GM21529 (cell line): ENCODE results near the gene AADACL3.
"Not testable (repeated sequence)": the region's sequence is repeated elsewhere in the genome, so short reads cannot be mapped to it uniquely, and the experiment has no call there.

ENCODE experiments used
- ATAC-seq: cut with Tn5 transposase; IDR thresholded peaks from one replicate; pipeline ENCODE4 v1.9.1; 2021; ENCODE audit not compliant: unreplicated experiment

The AADACL3 gene

DNA sequence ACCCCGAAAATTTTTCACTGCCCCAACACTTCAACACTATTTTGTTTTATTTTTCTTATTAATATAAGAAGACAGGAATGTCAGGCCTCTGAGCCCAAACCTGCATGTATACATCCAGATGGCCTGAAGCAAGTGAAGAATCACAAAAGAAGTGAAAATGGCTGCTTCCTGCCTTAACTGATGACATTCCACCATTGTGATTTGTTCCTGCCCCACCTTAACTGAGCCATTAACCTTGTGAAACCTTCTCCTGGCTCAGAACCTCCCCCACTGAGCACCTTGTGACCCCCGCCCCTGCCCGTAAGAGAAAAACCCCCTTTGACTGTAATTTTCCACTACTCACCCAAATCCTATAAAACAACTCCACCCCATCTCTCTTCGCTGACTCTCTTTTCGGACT, 2.3 kb upstream of the AADACL3 start:
- not testable (repeated sequence) for ATAC-seq

DNA sequence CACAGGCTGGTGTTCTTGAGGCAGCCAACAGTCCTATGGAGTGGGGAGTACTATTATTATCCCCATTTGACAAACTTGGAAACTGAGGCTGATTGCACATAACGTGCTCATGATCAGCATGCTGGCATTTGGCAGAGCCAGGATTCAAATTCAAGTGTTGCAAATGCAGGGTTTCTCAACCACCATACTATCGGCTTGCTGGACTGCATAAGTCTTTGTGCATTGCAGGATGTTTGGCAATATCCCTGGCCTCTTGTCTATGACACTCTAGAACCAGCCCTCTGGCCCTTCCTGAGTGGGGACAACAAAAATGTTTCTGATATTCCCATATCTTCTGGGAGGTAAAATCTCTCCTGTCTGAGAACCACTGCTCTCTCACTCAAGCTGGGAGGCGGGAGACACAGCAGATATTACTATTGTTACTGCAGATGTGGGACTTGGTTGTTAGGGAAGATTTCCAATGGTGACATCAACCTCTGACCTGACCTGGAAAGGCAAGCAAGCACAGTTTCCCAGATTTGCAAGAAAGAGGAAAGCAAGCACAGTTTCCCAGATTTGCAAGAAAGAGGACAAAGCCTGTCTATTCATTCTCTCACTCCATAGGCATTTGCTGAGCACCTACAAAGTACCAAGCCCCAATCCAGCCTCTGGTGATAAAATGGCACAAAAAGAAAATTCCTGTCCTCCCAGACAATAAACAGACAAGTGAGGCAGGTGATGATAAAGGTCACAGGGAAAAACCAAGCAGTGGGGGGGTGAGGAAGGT, 1.0 kb upstream of the AADACL3 start:
- no peak for ATAC-seq

DNA sequence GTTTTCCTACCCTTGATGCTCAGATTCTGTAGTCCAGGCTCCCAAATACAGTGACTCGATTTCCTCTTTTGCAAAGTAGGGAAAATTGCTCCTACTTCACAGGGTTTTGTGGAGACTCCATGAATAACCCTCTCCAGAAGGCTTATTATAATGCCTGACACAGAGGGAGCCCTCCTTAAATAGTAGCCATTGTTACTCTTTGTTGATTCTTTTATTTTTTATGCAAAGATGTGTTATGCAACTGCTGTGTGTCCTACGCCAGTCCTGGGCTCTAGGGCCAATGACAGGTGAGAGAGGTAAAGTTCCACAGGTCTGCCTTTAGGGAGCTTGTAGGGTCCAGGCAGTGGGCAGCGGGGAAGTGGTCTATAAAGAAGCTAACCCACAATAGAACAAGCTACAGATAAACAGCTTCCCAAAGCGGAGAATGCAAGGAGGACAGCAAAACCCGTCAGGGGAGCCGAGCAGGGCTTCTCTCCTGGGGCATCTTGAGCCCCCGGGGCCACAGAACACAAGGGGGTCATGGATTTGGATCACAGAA, 1.5 kb downstream of the AADACL3 start:
- ATAC-seq: no peak

DNA sequence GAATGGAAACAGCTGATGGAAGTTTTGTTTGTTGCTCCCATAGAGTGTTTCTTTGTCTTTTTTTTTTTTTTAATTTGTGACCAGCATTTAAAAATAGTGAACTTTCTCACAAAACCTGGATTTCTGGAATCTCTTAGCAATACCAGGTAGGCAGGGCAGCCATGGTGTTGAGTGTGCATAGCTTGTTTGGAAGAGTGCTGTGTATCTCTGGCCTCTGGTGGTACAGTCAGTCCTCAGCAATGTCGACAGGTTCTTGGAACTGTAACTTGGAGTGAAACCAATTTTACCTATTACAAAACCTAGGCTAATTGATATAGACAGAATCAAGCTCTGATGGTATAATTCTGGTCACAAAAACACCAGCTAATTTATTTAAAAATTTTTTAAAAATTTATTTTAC, 6.7 kb downstream of the AADACL3 start:
- no peak for ATAC-seq

DNA sequence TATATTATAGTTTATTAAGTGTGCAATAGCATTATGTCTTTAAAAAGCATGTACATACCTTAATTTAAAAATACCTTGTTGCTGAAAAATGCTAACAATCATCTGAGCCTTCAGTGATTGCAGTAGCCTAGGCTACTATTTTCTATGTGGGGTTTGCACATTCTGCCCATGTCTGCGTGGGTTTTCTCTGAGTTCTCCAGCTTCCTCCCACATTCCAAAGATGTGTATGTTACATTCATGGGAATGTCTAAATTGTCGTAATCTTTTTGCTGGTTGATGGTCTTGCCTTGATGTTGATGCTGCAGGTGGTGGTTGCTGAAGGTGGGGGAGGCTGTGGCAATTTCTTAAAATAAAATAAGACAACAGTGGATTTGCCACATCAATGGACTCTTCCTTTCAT, 12.5 kb downstream of the AADACL3 start:
- no peak for ATAC-seq

DNA sequence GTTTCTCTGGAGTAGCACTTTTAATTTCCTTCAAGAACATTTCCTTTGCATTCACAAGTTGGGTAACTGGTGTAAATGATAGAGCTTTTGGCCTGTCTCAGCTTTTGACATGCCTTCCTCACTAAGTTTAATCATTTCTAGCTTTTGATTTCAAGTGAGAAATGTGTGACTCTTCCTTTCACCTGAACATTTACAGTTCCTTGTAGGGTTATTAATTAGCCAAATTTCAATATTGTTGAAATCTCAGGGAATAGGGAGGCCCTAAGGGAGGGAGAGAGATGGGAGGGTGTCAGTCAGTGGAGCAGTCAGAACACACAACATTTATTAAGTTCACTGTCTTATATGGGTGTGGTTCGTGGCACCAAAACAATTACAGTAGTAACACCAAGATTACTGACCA, 14.2 kb downstream of the AADACL3 start:
- no peak for ATAC-seq

DNA sequence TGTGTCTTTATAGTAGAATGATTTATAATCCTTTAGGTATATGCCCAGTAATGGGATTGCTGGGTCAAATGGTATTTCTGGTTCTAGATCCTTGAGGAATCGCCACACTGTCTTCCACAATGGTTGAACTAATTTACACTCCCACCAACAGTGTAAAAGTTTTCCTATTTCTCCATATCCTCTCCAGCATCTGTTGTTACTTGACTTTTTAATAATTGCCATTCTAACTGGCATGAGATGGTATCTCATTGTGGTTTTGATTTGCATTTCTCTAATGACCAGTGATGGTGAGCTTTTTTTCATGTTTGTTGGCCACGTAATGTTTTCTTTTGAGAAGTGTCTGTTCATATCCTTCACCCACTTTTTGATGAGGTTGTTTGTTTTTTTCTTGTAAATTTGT, 15.2 kb downstream of the AADACL3 start:
- not testable (repeated sequence) for ATAC-seq

DNA sequence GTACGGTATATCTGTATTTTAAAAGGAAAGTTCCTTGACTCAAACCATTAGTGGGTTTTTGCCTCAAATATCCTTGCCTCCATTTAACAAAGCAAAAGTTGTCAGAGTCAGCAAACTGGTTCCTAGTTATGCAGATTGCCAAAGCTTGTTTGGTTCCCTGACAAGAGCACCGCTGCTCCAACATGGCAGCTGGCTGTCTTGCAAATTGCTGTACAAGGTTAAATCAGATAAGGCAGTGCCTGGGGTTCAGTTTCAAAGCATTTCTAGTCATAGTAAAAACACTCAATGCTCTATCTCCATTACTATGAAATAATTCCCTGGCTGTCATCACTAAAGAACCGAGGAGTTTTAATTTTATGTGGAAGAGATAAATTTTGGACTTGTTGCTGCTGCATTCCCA, 18.7 kb downstream of the AADACL3 start:
- ATAC-seq: no peak

DNA sequence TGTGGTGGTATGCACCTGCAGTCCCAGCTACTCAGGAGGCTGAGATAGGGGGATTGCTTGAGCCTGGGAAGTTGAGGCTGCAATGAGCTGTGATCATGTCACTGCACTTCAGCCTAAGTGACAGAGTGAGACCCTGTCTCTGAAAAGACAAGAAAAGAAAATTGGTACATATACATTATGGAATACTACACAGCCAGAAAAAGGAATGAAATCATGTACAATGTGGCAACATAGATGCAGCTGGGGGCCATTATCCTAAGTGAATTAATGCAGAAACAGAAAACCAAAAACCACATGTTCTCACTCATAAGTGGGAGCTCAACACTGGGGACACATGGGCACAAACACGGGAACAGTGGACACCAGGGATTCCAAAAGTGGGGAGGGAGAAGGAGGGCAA, 23.0 kb downstream of the AADACL3 start:
- no peak for ATAC-seq

DNA sequence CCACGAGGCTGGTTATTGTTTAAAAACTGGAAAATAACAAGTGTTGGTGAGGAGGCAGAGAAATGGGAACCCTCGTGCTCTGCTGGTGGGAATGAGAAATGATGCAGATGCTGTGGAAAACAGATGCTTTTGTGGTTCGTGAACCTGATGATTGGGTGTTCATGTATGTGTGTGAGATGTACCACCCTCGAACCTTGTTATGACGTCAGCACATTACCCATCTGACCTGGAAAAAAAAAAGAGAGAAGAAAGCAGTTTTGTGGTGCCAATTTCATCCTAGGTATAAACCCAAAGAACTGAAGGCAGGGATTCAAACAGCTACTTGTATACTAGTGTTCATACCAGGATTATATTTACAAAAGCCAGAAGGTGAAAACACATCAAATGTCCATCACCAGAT, 23.7 kb downstream of the AADACL3 start:
- no peak for ATAC-seq

DNA sequence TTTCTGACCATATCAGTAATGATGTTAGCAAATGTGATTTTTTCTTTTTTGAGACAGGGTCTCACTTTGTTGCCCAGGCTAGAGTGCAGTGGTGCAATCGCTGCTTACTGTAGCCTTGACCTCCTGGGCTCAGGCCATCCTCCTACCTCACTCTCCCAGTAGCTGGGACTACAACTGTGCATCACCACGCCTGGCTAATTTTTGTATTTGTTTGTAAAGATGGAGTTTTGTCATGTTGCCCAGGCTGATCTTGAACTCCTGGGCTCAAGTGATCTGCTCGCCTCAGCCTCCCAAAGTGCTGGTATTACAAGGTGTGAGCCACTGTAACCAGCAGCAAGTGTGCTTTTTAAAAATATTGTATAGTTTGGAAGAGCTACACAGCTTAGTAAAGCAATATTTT, 26.0 kb downstream of the AADACL3 start:
- ATAC-seq: no peak

DNA sequence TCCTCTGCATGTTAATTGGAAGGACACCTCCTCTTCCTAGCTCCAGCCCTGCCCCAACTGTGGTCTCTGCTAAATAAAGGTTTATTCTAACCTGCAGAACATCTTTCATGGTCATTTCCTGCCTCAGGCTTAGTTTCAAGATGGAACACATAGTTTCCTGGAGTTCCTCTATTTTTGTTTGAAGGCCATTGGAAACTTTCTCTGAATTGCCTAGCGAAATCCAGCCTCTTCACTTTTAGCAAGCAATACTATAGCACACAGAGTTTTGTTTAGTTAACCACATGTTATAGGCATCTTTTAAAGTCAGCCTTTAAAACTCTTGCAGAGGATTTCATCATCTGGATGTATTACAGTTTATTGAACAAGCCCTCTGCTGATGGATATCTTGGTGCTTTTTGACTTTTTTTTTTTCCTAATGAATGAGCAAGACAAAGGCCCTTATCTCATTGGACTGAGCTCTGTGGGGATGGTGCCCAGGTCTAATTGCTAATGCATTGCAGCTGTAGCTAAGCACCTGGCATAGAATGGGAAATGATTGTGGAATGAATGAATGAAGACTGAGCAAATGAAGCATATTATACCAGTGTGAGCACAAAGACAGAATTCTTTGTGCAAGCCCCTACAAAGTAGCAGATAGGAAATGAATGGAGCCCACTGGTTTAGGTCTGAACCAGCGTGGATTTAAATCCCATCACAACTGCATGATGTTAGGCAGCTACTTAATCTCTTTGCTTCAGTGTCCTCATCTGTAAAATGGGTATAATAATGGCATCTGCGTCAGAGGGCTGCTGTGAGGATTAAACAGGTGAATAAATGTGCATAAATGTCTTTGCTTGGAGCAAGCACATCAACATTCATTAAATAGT, 29.4 kb downstream of the AADACL3 start:
- ATAC-seq: no peak

DNA sequence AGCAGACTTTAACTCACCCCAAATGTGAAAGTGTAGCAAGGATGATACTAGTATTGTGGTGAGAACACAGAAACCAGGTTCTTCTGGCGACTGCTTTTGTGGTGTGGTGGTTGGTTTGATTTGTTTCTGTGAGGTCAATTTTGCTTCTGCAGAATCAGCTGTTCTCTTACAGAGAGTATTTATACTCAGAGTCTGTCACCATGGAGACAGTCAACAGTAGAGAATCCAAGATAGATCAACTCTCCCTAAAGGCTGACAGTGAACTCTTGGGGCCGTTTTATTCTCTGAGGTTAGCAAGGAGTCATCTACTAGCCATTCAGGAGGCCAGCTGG, 30.0 kb downstream of the AADACL3 start, which contains the start of gene CFAP107:
CFAP107 (plus strand) TSS at position 209 of the 332 bp plus-strand sequence. CDS start 231 bp downstream, outside the sequence.
- no peak for ATAC-seq

DNA sequence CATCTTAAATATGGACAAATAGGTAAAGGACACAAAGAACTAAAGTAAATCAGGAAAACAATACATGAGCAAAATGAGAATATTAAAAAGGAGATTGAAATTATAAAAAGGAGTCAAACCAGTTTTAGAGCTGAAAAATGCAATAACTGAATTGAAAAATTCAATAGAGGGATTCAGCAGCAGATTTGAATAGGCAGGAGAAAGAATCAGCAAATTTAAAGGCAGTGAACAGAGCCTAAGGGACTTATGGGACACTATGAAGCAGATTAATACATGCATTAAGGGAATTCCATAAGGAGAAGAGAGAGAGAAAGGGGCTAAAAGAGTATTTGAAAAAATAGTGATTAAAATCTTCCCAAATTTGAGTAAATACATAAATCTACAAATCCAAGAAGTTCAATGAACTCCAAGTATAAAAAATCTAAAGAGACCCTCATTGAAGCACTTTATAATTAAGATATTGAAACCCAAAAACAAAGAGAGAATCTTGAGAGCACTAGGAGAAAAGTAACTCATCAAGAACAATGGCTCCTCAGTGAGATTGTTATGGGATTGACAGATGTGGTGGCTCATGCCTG, 33.0 kb downstream of the AADACL3 start:
- ATAC-seq: no peak

DNA sequence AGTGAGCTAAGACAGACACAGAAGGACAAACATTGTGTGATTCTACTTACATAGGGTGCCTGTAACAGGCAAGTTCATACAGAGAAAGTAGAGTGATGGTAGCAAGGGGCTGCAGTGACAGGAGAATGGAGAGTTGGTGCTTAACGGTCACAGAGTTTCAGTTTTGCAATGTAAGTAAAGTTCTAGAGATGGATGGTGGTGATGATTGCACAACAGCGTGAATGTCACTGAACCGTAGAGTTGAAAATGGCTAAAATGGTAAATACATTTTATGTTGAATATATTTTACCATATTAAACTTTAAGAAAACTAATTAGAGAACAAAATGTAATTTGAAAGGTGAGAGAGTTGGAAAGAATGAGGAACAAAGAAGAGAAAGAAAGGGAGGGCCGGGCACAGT, 38.8 kb downstream of the AADACL3 start:
- no peak for ATAC-seq

DNA sequence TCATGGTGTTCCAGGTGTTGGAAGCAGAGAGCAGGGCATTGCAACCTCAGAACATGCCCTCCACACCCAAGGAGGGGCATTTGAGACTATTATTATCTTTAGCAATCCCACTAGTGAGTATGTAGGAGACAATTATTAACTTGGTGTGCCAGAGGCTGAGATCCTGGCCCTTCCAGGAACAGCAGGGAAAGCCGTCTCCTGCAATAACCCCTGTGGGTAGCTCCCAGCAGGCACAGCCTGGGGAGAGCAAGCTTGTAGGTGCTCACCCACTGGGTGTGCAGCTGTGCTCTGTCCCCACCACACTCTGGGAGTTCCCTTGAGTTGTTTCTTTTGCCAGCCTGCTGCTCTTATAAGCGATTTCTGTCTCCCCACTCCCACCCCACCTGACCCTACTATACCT, 40.4 kb downstream of the AADACL3 start:
- ATAC-seq: no peak

DNA sequence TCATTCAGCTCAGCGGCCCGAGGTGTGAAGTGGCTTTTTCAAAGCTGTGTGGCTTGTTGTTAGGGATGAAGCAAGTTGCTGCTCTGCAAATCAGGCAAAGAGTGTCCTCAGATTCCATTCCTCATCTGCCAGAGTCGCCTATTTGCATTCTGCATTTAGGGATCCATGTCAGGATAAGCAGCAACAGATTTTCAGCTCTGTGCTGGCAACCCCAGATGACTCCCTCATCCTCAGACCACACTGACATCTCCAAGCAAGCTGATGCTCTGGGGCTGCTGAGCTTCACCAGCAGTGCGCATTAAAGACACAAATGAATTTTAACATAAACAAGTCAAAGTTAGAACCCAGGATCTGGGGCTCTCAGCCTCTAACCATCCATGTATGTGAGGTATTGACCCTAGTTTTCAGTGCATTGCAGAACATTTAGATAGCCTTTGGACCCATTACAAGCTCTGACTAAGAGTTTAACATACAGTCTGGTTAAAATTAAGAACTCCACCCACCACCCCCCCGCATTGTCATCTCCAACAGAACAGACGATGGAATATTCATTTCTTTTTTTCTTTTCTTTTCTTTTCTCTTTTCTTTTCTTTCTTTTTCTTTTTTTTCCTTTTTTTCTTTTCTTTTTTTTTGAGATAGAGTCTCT, 41.0 kb downstream of the AADACL3 start:
- no peak for ATAC-seq

DNA sequence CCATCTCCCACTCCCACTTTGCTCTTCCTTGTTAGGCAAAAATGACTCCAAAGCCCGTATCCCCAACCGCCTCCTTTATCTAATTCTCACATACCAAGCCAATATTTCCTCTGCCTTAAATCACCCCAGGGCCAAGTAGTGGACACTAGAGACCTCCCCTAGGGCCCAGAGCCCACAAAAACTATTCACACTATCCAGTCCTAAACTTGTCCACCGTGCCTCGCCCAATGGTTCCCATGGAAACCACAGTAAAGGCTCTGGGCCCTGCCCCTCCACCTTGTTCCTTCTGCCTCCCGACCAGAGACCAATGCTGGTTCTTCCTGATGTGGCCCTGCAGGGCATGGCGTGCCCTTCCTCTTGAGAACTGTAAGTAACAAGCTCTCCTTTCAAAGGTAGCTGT, 41.9 kb downstream of the AADACL3 start:
- no peak for ATAC-seq

DNA sequence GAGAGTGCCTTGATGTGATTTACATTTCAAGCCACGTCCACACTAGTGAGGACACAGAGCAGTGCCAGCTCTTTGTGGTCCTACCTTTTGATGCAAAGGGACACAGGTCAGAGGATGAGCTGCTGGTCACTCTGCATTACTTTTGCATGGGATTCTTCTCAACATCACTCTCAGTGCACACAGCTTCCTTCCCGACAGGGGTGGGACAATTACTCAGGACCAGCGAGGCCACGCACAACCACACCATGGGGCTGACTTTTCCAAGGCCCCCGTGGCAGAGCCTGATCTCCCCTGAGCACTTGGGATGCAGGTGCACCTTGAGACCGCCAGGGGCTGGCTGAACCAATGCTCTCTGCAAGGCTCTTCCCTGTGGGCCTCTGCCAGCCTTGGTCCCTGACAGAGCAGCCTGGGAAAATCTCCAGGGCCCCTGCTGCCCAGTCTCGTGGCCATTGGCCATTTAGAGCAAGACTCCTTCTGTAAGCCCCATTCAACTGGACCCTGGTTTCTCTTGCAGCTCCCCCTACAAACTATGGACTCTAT, 44.4 kb downstream of the AADACL3 start:
- ATAC-seq: no peak

DNA sequence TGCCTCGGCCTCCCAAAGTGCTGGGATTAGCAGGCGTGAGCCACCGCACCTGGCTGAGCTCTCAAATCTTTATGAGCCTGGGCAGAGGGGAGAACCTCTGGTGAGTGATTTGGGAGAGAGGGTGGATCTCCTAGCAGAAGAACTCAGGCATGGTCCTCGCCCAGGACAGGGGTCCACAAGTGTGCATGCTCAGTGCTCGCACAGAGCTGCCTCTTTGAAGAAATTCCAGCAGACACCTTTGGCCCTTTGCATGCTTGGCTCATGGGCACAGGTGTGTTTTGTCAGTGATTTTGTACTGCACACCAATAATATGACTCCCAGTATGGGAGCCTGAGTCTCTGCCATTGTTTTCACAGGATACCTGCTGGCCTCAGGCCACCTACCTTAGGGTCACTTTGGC, 45.9 kb downstream of the AADACL3 start:
- ATAC-seq: no peak

DNA sequence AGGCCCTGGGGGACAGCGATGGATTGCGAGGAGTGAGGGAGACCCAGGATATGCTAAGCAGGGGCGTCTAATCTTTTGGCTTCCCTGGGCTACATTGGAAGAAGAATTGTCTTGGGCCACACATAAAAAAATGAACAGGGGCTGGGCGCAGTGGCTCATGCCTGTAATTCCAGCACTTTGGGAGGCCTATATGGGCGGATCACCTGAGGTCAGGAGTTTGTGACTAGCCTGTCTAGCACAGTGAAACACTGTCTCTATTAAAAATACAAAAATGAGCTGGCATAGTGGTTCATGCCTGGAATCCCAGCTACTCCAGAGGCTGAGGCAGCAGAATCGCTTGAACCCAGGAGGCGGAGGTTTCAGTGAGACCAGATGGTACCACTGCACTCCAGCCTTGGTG, 46.9 kb downstream of the AADACL3 start:
- ATAC-seq: no peak
